ENCODE measurements around the gene TEDC1. TPM values are rescaled to one million over a fixed set of nuclear protein-coding genes. Genes with fewer than 3 reads are reported as not detected.

The TEDC1 gene
- total RNA-seq, 1 experiment from 2014 or later: 26.2 TPM

DNA sequence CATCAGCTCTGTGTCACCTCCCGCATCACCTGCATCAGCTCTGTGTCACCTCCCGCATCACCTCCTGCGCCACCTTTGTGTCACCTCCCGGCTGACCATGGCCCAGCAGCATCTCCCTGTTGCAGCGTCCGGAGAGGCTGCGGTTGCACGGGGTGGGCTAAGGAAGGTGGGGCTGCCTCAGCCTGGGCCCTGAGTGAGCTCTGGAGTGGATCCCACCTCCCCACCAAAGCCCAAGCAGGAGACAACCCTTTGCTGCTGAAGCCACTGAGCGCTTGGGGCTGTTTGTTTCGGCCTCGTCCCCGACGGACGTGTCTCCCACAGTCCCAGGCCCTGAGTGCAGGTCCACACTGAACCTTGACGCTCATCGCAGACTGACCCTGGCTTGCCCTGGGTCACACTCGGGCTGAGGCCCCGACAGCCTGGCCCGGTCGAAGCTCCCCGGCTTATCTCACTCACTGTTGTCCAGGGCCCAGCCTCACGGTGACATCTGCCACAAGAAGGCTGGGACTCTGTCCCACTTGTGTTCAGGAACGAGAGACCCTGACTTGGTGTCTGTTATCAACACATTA lies 47.5 kb downstream of the TEDC1 start:
- H3K27ac ChIP-seq (ENCODE audit: insufficient read length, low read depth, low read length): no peak overlapping the region
- no peaks in the 10 kb centered on the region for H3K27me3 ChIP-seq (ENCODE audit: insufficient read depth, low read length)
- H2BK20ac ChIP-seq (ENCODE audit: low read depth, low read length, poor library complexity, severe bottlenecking): no peak overlapping the region
- TF ChIP-seq, protein P1, sequence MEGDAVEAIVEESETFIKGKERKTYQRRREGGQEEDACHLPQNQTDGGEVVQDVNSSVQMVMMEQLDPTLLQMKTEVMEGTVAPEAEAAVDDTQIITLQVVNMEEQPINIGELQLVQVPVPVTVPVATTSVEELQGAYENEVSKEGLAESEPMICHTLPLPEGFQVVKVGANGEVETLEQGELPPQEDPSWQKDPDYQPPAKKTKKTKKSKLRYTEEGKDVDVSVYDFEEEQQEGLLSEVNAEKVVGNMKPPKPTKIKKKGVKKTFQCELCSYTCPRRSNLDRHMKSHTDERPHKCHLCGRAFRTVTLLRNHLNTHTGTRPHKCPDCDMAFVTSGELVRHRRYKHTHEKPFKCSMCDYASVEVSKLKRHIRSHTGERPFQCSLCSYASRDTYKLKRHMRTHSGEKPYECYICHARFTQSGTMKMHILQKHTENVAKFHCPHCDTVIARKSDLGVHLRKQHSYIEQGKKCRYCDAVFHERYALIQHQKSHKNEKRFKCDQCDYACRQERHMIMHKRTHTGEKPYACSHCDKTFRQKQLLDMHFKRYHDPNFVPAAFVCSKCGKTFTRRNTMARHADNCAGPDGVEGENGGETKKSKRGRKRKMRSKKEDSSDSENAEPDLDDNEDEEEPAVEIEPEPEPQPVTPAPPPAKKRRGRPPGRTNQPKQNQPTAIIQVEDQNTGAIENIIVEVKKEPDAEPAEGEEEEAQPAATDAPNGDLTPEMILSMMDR (conservative IDR thresholded peaks at IDR 0.05): no peak
- H3K9me3 ChIP-seq (ENCODE audit: control insufficient read depth, low read depth, low read length): peaks cover 23% of the 10 kb centered on the region
- no peaks in the 10 kb centered on the region for H3K79me1 ChIP-seq (ENCODE audit: insufficient read depth, low read depth, low read length, poor library complexity, severe bottlenecking)
- no peak overlapping the region for H3K18ac ChIP-seq (ENCODE audit: insufficient read length, low read depth, low read length)
- Mint-ChIP-seq H3K27me3 (ENCODE audit: low read depth) (peaks cover 18% of the 10 kb centered on the region; the same call in 1 of the 2 replicates), H3K27ac (no peak overlapping the region), H3K4me1 (no peaks in the 10 kb centered on the region), H3K4me3 (no peak overlapping the region; a peak in 1 of 5 replicates), H3K36me3 (ENCODE audit: insufficient read depth in 1 of 3, low read depth in 3 of 3) (peaks cover 0 to 6% (median 0%) of the 10 kb centered on the region in 3 experiments; a peak in 2 of 7 replicates), H3K9me3 (peaks cover 38 to 88% of the 10 kb centered on the region in 2 experiments)
- no peak overlapping the region for H2AFZ ChIP-seq (ENCODE audit: low read length)
- H3K4ac ChIP-seq (ENCODE audit: low read depth, low read length): no peak overlapping the region
- H4K8ac ChIP-seq (replicated peaks; ENCODE audit: insufficient read length, low read depth, low read length): no peak overlapping the region
- H2BK120ac ChIP-seq (ENCODE audit: low read depth, low read length, poor library complexity, severe bottlenecking): no peak overlapping the region
- no peaks in the 10 kb centered on the region for H4K20me1 ChIP-seq (ENCODE audit: control insufficient read depth, insufficient read depth, insufficient read length)
- DNase-seq: no peak
- H2BK5ac ChIP-seq (ENCODE audit: insufficient read length, low read length): no peak overlapping the region
- H2AK5ac ChIP-seq (ENCODE audit: insufficient read length, low read length): no peak overlapping the region
- no peak overlapping the region for H4K5ac ChIP-seq (ENCODE audit: insufficient read length, low read depth, low read length)
- H4K91ac ChIP-seq (ENCODE audit: insufficient read length, low read depth, low read length): no peak overlapping the region
- no peak overlapping the region for H2BK12ac ChIP-seq (ENCODE audit: insufficient read length, low read depth, low read length)
- no peak overlapping the region for H3K9ac ChIP-seq (ENCODE audit: extremely low read depth, insufficient read length, low read length)
- no peak overlapping the region for H3K23ac ChIP-seq (ENCODE audit: insufficient read length, low read depth, low read length)
- no peak overlapping the region for H3K56ac ChIP-seq (ENCODE audit: insufficient read length, low read depth, low read length)
- H3K4me1 ChIP-seq (ENCODE audit: insufficient read depth, low read length): no peaks in the 10 kb centered on the region
- H3T11ph ChIP-seq (ENCODE audit: low read length): no peak overlapping the region
- no peak overlapping the region for H3K14ac ChIP-seq (ENCODE audit: insufficient read depth, low read length)
- no peaks in the 10 kb centered on the region for H3K23me2 ChIP-seq (ENCODE audit: insufficient read length, low read depth, low read length, poor library complexity, severe bottlenecking)
- no peaks in the 10 kb centered on the region for H3K79me2 ChIP-seq (ENCODE audit: insufficient read depth, low read length)
- no peak overlapping the region for H3K4me2 ChIP-seq (ENCODE audit: insufficient read depth, insufficient read length, low read length)
- H2BK15ac ChIP-seq (ENCODE audit: low read depth, low read length): no peak overlapping the region
- WGBS (ENCODE audit: extremely low coverage, insufficient read length, low lambda C conversion rate): no CpG with 5 or more reads among the region's 23 CpGs

Measured in H9 (cell line).